PC-3 (cell line): Measurements from ENCODE around the gene IL34. TPM values are rescaled to one million over a fixed set of nuclear protein-coding genes. Genes with fewer than 3 reads are reported as not detected.
"Not testable (repeated sequence)": the region's sequence is repeated elsewhere in the genome, so short reads cannot be mapped to it uniquely, and the experiment has no call there.

Experiments used
- ATAC-seq: fragments of 200-7000 bp; cut with Tn5 transposase; 2 replicates; pipeline ENCODE4 v1.9.1; 2020; ENCODE audit warnings: mild to moderate bottlenecking, moderate library complexity
- BruUV-seq: library from RNA; stranded (reverse); fragments of 400-500 nt; replicated peaks from 2 replicates; lab custom pipeline; 2021; lab: Mats Ljungman, UMichigan
- CTCF ChIA-PET: fragments of 300-600 bp; sonication (Branson Sonifier 250); formaldehyde crosslinking; loops from one replicate; lab custom pipeline; 2022; ENCODE audit warnings: antibody characterized with exemption; lab: Charles Lee
- POLR2A ChIA-PET: fragments of 300-600 bp; sonication (Branson Sonifier 250); formaldehyde crosslinking; loops from one replicate; lab custom pipeline; 2022; ENCODE audit warnings: antibody characterized with exemption; ENCODE audit not compliant: unreplicated experiment; lab: Charles Lee
- DNase-seq: peaks from one replicate; pipeline ENCODE4 v3.0.0-alpha.2; 2015
- H2AFZ ChIP-seq: fragments of 300-600 bp; sonication (generic); 2 replicates; pipeline ENCODE4 v1.6.0; 2016; ENCODE audit warnings: antibody characterized with exemption, low read length
- H3F3A ChIP-seq: fragments of 300-600 bp; sonication (generic); one replicate; pipeline ENCODE4 v1.6.0; 2017; ENCODE audit warnings: antibody characterized with exemption, low read length, control low read depth, mild to moderate bottlenecking; ENCODE audit not compliant: unreplicated experiment
- H3K27ac ChIP-seq: fragments of 300-600 bp; sonication (generic); 2 replicates; pipeline ENCODE4 v1.5.1; 2016; ENCODE audit warnings: mild to moderate bottlenecking, low read length
- H3K27me3 ChIP-seq: fragments of 300-600 bp; sonication (generic); 2 replicates; pipeline ENCODE4 v1.6.1; 2016; ENCODE audit warnings: low read length, mixed read lengths
- H3K36me3 ChIP-seq: fragments of 300-600 bp; sonication (generic); 2 replicates; pipeline ENCODE4 v1.6.1; 2016; ENCODE audit warnings: low read depth, mixed run types, low read length, mixed read lengths
- H3K4me1 ChIP-seq: fragments of 300-600 bp; sonication (generic); 2 replicates; pipeline ENCODE4 v1.5.1; 2016; ENCODE audit warnings: low read length; ENCODE audit not compliant: insufficient read depth
- H3K4me2 ChIP-seq: fragments of 300-600 bp; sonication (generic); 2 replicates; pipeline ENCODE4 v1.6.0; 2016; ENCODE audit warnings: low read length
- H3K4me3 ChIP-seq: fragments of 300-600 bp; sonication (generic); 2 replicates; pipeline ENCODE4 v1.5.1; 2016; ENCODE audit warnings: mild to moderate bottlenecking, low read length, mixed read lengths
- H3K79me2 ChIP-seq: fragments of 300-600 bp; sonication (generic); 2 replicates; pipeline ENCODE4 v1.6.1; 2017; ENCODE audit warnings: low read length, mixed read lengths
- H3K9ac ChIP-seq: fragments of 300-600 bp; sonication (generic); 2 replicates; pipeline ENCODE4 v1.6.0; 2016; ENCODE audit warnings: mild to moderate bottlenecking, low read length
- H3K9me2 ChIP-seq: fragments of 300-600 bp; sonication (generic); replicated peaks from 2 replicates; pipeline ENCODE4 v1.6.1; 2016; ENCODE audit warnings: mixed run types, low read length, mixed read lengths
- H3K9me3 ChIP-seq: fragments of 300-600 bp; sonication (generic); 2 replicates; pipeline ENCODE4 v1.6.1; 2016; ENCODE audit warnings: low read length, mixed read lengths
- H4K20me1 ChIP-seq: fragments of 300-600 bp; sonication (generic); 2 replicates; pipeline ENCODE4 v1.6.1; 2016; ENCODE audit warnings: low read length, mixed read lengths
- CTCF ChIP-seq: fragments of 300-600 bp; sonication (generic); conservative IDR thresholded peaks from 2 replicates; pipeline ENCODE4 v1.5.1; 2017; ENCODE audit warnings: antibody characterized with exemption, low read depth, mild to moderate bottlenecking, low read length
- EZH2 ChIP-seq: fragments of 300-600 bp; sonication (generic); IDR thresholded peaks from one replicate; pipeline ENCODE4 v1.6.1; 2017; ENCODE audit warnings: antibody characterized with exemption, mild to moderate bottlenecking, low read length; ENCODE audit not compliant: unreplicated experiment
- EZH2phosphoT487 ChIP-seq: fragments of 300-600 bp; sonication (generic); IDR thresholded peaks from 2 replicates; pipeline ENCODE4 v1.6.1; 2018; ENCODE audit warnings: mild to moderate bottlenecking, antibody characterized with exemption, low read length, borderline replicate concordance
- intact Hi-C: fragments of 100-400 bp; cut with micrococcal nuclease; formaldehyde crosslinking; loops from 2 replicates; pipeline ENCODE4 v1.9.0; 2023
- total RNA-seq: library from RNA; depleted of rRNA; stranded (reverse); fragments of >200 nt; gene quantifications from 2 replicates; pipeline ENCODE4 v1.2.3, GENCODE V29; 2014

The IL34 gene
- total RNA-seq, 1 experiment from 2014 or later: not detected

GRCh38 chr16:70665113-70665694 is 18.8 kb downstream of the IL34 start:
- Histone ChIP-seq H3F3A (no peaks in the 10 kb centered on the region), H3K9ac (no peak overlapping the region), H2AFZ (no peak overlapping the region), H3K4me1 (no peaks in the 10 kb centered on the region), H3K36me3 (peaks cover 5% of the 10 kb centered on the region), H3K27ac (no peak overlapping the region), H3K79me2 (no peaks in the 10 kb centered on the region), H4K20me1 (no peaks in the 10 kb centered on the region), H3K9me2 (no peaks in the 10 kb centered on the region), H3K4me3 (no peak overlapping the region), H3K4me2 (no peak overlapping the region), H3K27me3 (no peaks in the 10 kb centered on the region), H3K9me3 (no peaks in the 10 kb centered on the region)
- ATAC-seq (no peak), DNase-seq (no peak)
- intact Hi-C loops: no loop called here
- ChIA-PET CTCF (no interaction called here), POLR2A (no interaction called here)
- no TSS peak for BruUV-seq
- TF ChIP-seq EZH2phosphoT487 (no peak), CTCF (no peak), EZH2 (no peak)

GRCh38 chr16:70665806-70666735 is 19.7 kb downstream of the IL34 start:
- Histone ChIP-seq H3K9ac (no peak overlapping the region), H3K9me2 (no peaks in the 10 kb centered on the region), H3K4me2 (no peak overlapping the region), H3K9me3 (no peaks in the 10 kb centered on the region), H4K20me1 (no peaks in the 10 kb centered on the region), H3K4me1 (no peaks in the 10 kb centered on the region), H3K27me3 (no peaks in the 10 kb centered on the region), H3K4me3 (no peak overlapping the region), H3K36me3 (peaks cover 9% of the 10 kb centered on the region), H3F3A (no peaks in the 10 kb centered on the region), H3K79me2 (no peaks in the 10 kb centered on the region), H3K27ac (no peak overlapping the region), H2AFZ (no peak overlapping the region)
- DNase-seq (no peak), ATAC-seq (no peak)
- BruUV-seq: no TSS peak
- CTCF ChIA-PET: interaction anchor here (0.6 kb wide), 1 partner anchor 77 kb away, joined by 3 read pairs; no protein-coding TSS in a partner anchor
- TF ChIP-seq CTCF (no peak), EZH2phosphoT487 (no peak), EZH2 (no peak)
- intact Hi-C loops: no loop called here
- POLR2A ChIA-PET: no interaction called here

GRCh38 chr16:70670175-70670574 is 23.8 kb downstream of the IL34 start:
- Histone ChIP-seq H3K9ac (no peak overlapping the region), H4K20me1 (no peaks in the 10 kb centered on the region), H3K27me3 (no peaks in the 10 kb centered on the region), H3K27ac (no peak overlapping the region), H3K36me3 (peaks cover 13% of the 10 kb centered on the region), H3K9me3 (no peaks in the 10 kb centered on the region), H3K9me2 (no peaks in the 10 kb centered on the region), H2AFZ (no peak overlapping the region), H3K4me3 (no peak overlapping the region), H3F3A (no peaks in the 10 kb centered on the region), H3K4me1 (no peaks in the 10 kb centered on the region), H3K4me2 (no peak overlapping the region), H3K79me2 (no peaks in the 10 kb centered on the region)
- no peak for ATAC-seq
- ChIA-PET CTCF (no interaction called here), POLR2A (no interaction called here)
- no TSS peak for BruUV-seq
- no peak for DNase-seq
- TF ChIP-seq EZH2 (no peak), CTCF (no peak), EZH2phosphoT487 (no peak)
- intact Hi-C loops: no loop called here

GRCh38 chr16:70670938-70671337 is 24.6 kb downstream of the IL34 start:
- H3K4me1 ChIP-seq, H3K9me3 ChIP-seq, ATAC-seq, CTCF ChIA-PET, H3K4me3 ChIP-seq, H3K79me2 ChIP-seq, H4K20me1 ChIP-seq, DNase-seq, POLR2A ChIA-PET, BruUV-seq, H3F3A ChIP-seq, H3K9me2 ChIP-seq, H3K27me3 ChIP-seq, H3K9ac ChIP-seq, intact Hi-C loops, H3K4me2 ChIP-seq, H3K27ac ChIP-seq, H2AFZ ChIP-seq: not testable (repeated sequence)
- H3K36me3 ChIP-seq: peaks cover 13% of the 10 kb centered on the region
